GM10266 (cell line): ENCODE measurements around the gene RPN2.

Experiments
- DNase-seq: peaks from one replicate; pipeline ENCODE4 v3.0.0; 2012; ENCODE audit errors: extremely low spot score
- CTCF ChIP-seq: IDR thresholded peaks from 2 replicates; pipeline ENCODE4 v1.5.1; 2012; ENCODE audit warnings: mild to moderate bottlenecking, low read depth; ENCODE audit not compliant: control insufficient read depth, insufficient read depth; ENCODE audit errors: missing control alignments

RPN2 gene

GRCh38 chr20:37228082-37228481 is 49.0 kb downstream of the RPN2 start:
- no peak for DNase-seq
- TF ChIP-seq CTCF: no peak

GRCh38 chr20:37228656-37229055 is 49.5 kb downstream of the RPN2 start:
- no peak for DNase-seq
- TF ChIP-seq CTCF: no peak

- no peak for TF ChIP-seq CTCF
- no peak for DNase-seq
Measured at GRCh38 chr20:37229357-37229756, 50.2 kb downstream of the RPN2 start.

GRCh38 chr20:37230200-37230599 is 51.1 kb downstream of the RPN2 start:
- no peak for DNase-seq
- no peak for TF ChIP-seq CTCF

- DNase-seq: no peak
- TF ChIP-seq CTCF: no peak
Measured at GRCh38 chr20:37231947-37232630, 53.0 kb downstream of the RPN2 start.

GRCh38 chr20:37233548-37234253 is 54.6 kb downstream of the RPN2 start:
- no peak for TF ChIP-seq CTCF
- no peak for DNase-seq

GRCh38 chr20:37234254-37234581 is 55.1 kb downstream of the RPN2 start:
- DNase-seq: no peak
- no peak for TF ChIP-seq CTCF
